Activated CD4-positive, alpha-beta T cell treated with anti-CD3 and anti-CD28 coated beads for 4 hours (primary cell): ENCODE results near the gene CD33.

Experiments used
- DNase-seq, 2 donors: peaks; one replicate each; pipeline ENCODE4 v3.0.0-alpha.2; 2020

CD33 gene

GRCh38 chr19:51259348-51260245, 34.7 kb downstream of the CD33 start:
- peak; percentile 3 to 20 for DNase-seq

GRCh38 chr19:51263808-51264207, 38.9 kb downstream of the CD33 start:
- DNase-seq, result no peak

- DNase-seq, result no peak
Measured at GRCh38 chr19:51271067-51271466, 46.2 kb downstream of the CD33 start.

GRCh38 chr19:51272183-51272810, 47.4 kb downstream of the CD33 start:
- no peak for DNase-seq

GRCh38 chr19:51274049-51274770, 49.3 kb downstream of the CD33 start:
- no peak for DNase-seq

GRCh38 chr19:51277112-51277511, 52.2 kb downstream of the CD33 start:
- DNase-seq, result no peak

GRCh38 chr19:51282335-51282734, 57.5 kb downstream of the CD33 start:
- DNase-seq, result no peak

- no peak for DNase-seq
Measured at GRCh38 chr19:51285682-51286081, 60.8 kb downstream of the CD33 start.
